WTC11 (cell line): ENCODE results near the gene JADE2. TPM values are rescaled to one million over a fixed set of nuclear protein-coding genes. Genes with fewer than 3 reads are reported as not detected.
A peak's percentile ranks its signal among the peaks of the same experiment; 100 is the strongest.

ENCODE experiments used
- ATAC-seq: fragments of 200-7000 bp; cut with Tn5 transposase; 2 replicates; pipeline ENCODE4 v1.10.0; 2021; ENCODE audit warnings: mild to moderate bottlenecking, moderate library complexity
- CTCF ChIA-PET: fragments of 300-600 bp; sonication (Branson Sonifier 250); formaldehyde crosslinking; loops from one replicate; lab custom pipeline; 2021; ENCODE audit warnings: antibody characterized with exemption; lab: Charles Lee
- POLR2A ChIA-PET: fragments of 350-600 bp; sonication (Branson Sonifier 250); formaldehyde crosslinking; loops from one replicate; lab custom pipeline; 2021; ENCODE audit warnings: antibody characterized with exemption; lab: Charles Lee
- DNase-seq: peaks from one replicate; pipeline ENCODE4 v3.0.0; 2021; ENCODE audit warnings: low spot score
- H3K27ac Mint-ChIP-seq: 2 replicates; pipeline ENCODE4 v1.8.0; 2021; ENCODE audit warnings: mixed read lengths
- H3K27me3 Mint-ChIP-seq: 2 replicates; pipeline ENCODE4 v1.8.0; 2021; ENCODE audit warnings: low read depth, mild to moderate bottlenecking, moderate library complexity, mixed read lengths
- H3K36me3 Mint-ChIP-seq: 2 replicates; pipeline ENCODE4 v1.8.0; 2021; ENCODE audit warnings: mixed read lengths
- H3K4me1 Mint-ChIP-seq: 2 replicates; pipeline ENCODE4 v1.8.0; 2022; ENCODE audit warnings: mixed read lengths
- H3K4me3 Mint-ChIP-seq: 2 replicates; pipeline ENCODE4 v1.8.0; 2021; ENCODE audit warnings: mild to moderate bottlenecking, moderate library complexity, mixed read lengths
- H3K9me3 Mint-ChIP-seq: 2 replicates; pipeline ENCODE4 v1.8.0; 2021; ENCODE audit warnings: mixed read lengths
- CBFB ChIP-seq: sonication (generic); formaldehyde crosslinking; IDR thresholded peaks from 2 replicates; pipeline ENCODE4 v1.8.1; 2022; ENCODE audit warnings: mild to moderate bottlenecking, low read depth, missing genetic modification reagents
- ELF4 ChIP-seq: sonication (generic); formaldehyde crosslinking; IDR thresholded peaks from 2 replicates; pipeline ENCODE4 v1.8.1; 2022; ENCODE audit warnings: low read depth, mild to moderate bottlenecking, moderate library complexity, missing genetic modification reagents
- FOXJ3 ChIP-seq: sonication (generic); formaldehyde crosslinking; IDR thresholded peaks from 2 replicates; pipeline ENCODE4 v1.9.0; 2021; ENCODE audit warnings: missing genetic modification reagents, mild to moderate bottlenecking, borderline replicate concordance
- FOXK1 ChIP-seq: sonication (generic); formaldehyde crosslinking; IDR thresholded peaks from 2 replicates; pipeline ENCODE4 v1.8.0; 2022; ENCODE audit warnings: mild to moderate bottlenecking, moderate library complexity, missing genetic modification reagents
- FOXP1 ChIP-seq: sonication (generic); formaldehyde crosslinking; IDR thresholded peaks from 2 replicates; pipeline ENCODE4 v1.8.0; 2022; ENCODE audit warnings: missing genetic modification reagents, mild to moderate bottlenecking, moderate library complexity, borderline replicate concordance
- JUN ChIP-seq: sonication (generic); formaldehyde crosslinking; IDR thresholded peaks from 2 replicates; pipeline ENCODE4 v1.8.0; 2023; ENCODE audit warnings: mild to moderate bottlenecking, missing genetic modification reagents
- NFATC4 ChIP-seq: fragments of 250-450 bp; sonication (Bioruptor Pico); IDR thresholded peaks from 2 replicates; pipeline ENCODE4 v1.9.0; 2021; ENCODE audit warnings: mild to moderate bottlenecking
- NFE2L1 ChIP-seq: sonication (generic); formaldehyde crosslinking; IDR thresholded peaks from 2 replicates; pipeline ENCODE4 v1.8.1; 2023; ENCODE audit warnings: missing genetic modification reagents
- PRRX2 ChIP-seq: fragments of 250-450 bp; sonication (Bioruptor Pico); IDR thresholded peaks from 2 replicates; pipeline ENCODE4 v1.8.0; 2021; ENCODE audit warnings: mild to moderate bottlenecking
- SOX15 ChIP-seq: fragments of 250-450 bp; sonication (Bioruptor Pico); IDR thresholded peaks from 2 replicates; pipeline ENCODE4 v1.9.0; 2021; ENCODE audit warnings: mild to moderate bottlenecking
- TCF7 ChIP-seq: sonication (generic); formaldehyde crosslinking; IDR thresholded peaks from 2 replicates; pipeline ENCODE4 v1.8.0; 2022; ENCODE audit warnings: mild to moderate bottlenecking, low read depth, missing genetic modification reagents, moderate library complexity
- ZNF138 ChIP-seq: sonication (generic); formaldehyde crosslinking; conservative IDR thresholded peaks from 2 replicates; pipeline ENCODE4 v1.8.1; 2022; ENCODE audit warnings: mild to moderate bottlenecking, moderate library complexity, missing genetic modification reagents
- ZNF416 ChIP-seq: fragments of 250-450 bp; sonication (Bioruptor Pico); IDR thresholded peaks from 2 replicates; pipeline ENCODE4 v1.9.0; 2021; ENCODE audit warnings: mild to moderate bottlenecking, inconsistent platforms
- ZNF671 ChIP-seq: fragments of 250-450 bp; sonication (Bioruptor Pico); IDR thresholded peaks from 2 replicates; pipeline ENCODE4 v1.8.0; 2021; ENCODE audit warnings: mild to moderate bottlenecking
- total RNA-seq: library from RNA; stranded (reverse); gene quantifications from 3 replicates; pipeline ENCODE4 v1.2.3, GENCODE V29; 2021
- TF ChIP-seq, protein P1 (sequence below): sonication (generic); formaldehyde crosslinking; IDR thresholded peaks from 2 replicates; pipeline ENCODE4 v1.8.0; 2022; ENCODE audit warnings: mild to moderate bottlenecking, missing genetic modification reagents
- TF ChIP-seq, protein P2 (sequence below): sonication (generic); formaldehyde crosslinking; IDR thresholded peaks from 2 replicates; pipeline ENCODE4 v1.8.1; 2023; ENCODE audit warnings: mild to moderate bottlenecking, missing genetic modification reagents
- TF ChIP-seq, protein P3 (sequence below): sonication (generic); formaldehyde crosslinking; IDR thresholded peaks from 2 replicates; pipeline ENCODE4 v1.8.1; 2022; ENCODE audit warnings: mild to moderate bottlenecking, moderate library complexity, missing genetic modification reagents
- TF ChIP-seq, protein P4 (sequence below): sonication (generic); formaldehyde crosslinking; IDR thresholded peaks from 2 replicates; pipeline ENCODE4 v1.8.1; 2022; ENCODE audit warnings: low read depth, mild to moderate bottlenecking, moderate library complexity, missing genetic modification reagents, borderline replicate concordance
- TF ChIP-seq, protein P5 (sequence below): sonication (generic); formaldehyde crosslinking; IDR thresholded peaks from 2 replicates; pipeline ENCODE4 v1.8.1; 2023; ENCODE audit warnings: mild to moderate bottlenecking, missing genetic modification reagents
- TF ChIP-seq, protein P6 (sequence below): fragments of 250-450 bp; sonication (Bioruptor Pico); conservative IDR thresholded peaks from 2 replicates; pipeline ENCODE4 v1.9.0; 2021; ENCODE audit warnings: mild to moderate bottlenecking
- TF ChIP-seq, protein P7 (sequence below): sonication (generic); formaldehyde crosslinking; IDR thresholded peaks from 2 replicates; pipeline ENCODE4 v1.8.1; 2022; ENCODE audit warnings: mild to moderate bottlenecking, missing genetic modification reagents, moderate library complexity, borderline replicate concordance
- TF ChIP-seq, protein P8 (sequence below): fragments of 250-450 bp; sonication (Bioruptor Pico); IDR thresholded peaks from 2 replicates; pipeline ENCODE4 v1.9.0; 2021; ENCODE audit warnings: moderate library complexity, mild to moderate bottlenecking, inconsistent platforms, borderline replicate concordance

The JADE2 gene
- total RNA-seq, 1 experiment from 2014 or later: 40.8 TPM

DNA sequence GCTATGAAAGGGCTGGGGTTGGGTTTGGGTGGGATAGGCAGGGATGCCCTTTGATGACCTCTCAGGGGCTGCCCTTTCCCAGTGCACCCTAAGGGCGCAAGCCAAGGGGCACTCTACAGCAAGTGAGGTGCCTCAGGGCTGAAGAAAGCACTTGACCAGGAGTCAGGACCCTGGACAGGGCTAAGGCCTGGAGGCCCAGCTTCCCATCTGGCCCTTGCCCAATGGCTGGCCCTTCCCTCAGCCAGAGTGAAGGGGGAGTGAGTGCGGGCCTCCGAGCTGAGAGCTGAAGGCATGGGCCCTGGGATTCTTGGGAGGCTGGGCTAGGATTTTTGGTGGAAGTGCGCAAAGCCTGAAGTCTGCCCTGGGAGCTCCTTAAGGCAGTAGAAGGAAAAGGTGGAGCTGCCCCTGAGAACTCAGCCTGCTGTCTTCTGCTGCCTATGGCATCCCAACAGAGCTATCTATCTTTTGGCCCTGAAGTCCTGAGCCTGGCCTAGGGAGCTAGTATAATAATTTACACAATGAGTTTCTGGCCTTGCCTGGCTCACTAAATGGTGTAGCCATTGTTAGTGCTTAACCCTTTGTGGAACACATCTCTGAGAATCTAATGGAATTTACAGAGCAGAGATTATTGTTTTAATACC lies 16.4 kb downstream of the JADE2 start (continued):
- 0 out of 2 replicates have a peak, but pooled peaks have one; percentile 63 for TF ChIP-seq FOXP1 (CRISPR knock-in tag)
- TF ChIP-seq FOXJ3: no peak
- TF ChIP-seq NFE2L1 (CRISPR knock-in tag): no peak
- TF ChIP-seq PRRX2 (CRISPR knock-in tag): no peak

DNA sequence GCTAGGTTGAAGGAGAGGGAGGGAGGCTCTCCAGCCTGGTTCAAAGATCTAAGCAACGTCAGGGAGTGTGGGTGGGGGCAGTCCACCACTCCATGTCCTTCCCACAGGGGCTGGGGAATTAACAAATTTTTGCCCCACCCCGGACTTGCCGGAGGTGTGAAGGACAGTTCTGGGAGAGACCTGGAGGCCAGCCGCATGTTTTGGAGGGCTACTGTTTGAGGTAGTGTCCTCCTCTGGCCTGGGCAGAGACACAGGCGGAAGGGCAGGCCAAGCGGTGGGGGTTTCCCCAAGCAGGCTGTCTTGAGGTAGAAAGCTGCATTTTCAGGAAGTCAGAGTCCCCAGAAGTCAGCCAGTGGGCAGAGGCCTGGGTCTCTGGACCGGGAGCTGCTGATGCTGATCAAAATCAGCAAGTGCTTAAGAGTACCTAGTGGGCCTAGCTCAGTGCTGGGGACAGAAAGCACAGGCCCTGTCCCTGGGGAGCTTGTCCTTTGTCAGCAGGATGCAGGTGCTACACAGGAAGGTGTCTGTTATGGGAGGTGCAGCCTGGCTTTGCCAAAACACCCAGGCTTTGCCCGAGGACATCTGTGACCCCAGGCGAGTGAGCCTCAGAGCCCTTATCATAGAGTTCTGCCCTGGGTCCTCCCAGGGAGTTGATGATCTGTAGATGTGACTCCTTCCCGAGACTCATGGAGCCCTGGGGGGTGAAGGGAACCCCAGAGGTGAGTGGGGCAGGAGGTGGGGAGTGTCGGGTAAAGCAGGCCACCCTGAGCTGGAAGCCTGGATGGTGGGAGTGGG lies 18.5 kb downstream of the JADE2 start:
- H3K4me3 Mint-ChIP-seq: no peak overlapping the region
- TF ChIP-seq ELF4 (CRISPR knock-in tag): no peak
- TF ChIP-seq SOX15 (CRISPR knock-in tag): no peak
- TF ChIP-seq CBFB: no peak
- TF ChIP-seq, protein P1, sequence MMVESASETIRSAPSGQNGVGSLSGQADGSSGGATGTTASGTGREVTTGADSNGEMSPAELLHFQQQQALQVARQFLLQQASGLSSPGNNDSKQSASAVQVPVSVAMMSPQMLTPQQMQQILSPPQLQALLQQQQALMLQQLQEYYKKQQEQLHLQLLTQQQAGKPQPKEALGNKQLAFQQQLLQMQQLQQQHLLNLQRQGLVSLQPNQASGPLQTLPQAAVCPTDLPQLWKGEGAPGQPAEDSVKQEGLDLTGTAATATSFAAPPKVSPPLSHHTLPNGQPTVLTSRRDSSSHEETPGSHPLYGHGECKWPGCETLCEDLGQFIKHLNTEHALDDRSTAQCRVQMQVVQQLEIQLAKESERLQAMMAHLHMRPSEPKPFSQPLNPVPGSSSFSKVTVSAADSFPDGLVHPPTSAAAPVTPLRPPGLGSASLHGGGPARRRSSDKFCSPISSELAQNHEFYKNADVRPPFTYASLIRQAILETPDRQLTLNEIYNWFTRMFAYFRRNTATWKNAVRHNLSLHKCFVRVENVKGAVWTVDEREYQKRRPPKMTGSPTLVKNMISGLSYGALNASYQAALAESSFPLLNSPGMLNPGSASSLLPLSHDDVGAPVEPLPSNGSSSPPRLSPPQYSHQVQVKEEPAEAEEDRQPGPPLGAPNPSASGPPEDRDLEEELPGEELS (CRISPR knock-in tag): no peak
- TF ChIP-seq, protein P2, sequence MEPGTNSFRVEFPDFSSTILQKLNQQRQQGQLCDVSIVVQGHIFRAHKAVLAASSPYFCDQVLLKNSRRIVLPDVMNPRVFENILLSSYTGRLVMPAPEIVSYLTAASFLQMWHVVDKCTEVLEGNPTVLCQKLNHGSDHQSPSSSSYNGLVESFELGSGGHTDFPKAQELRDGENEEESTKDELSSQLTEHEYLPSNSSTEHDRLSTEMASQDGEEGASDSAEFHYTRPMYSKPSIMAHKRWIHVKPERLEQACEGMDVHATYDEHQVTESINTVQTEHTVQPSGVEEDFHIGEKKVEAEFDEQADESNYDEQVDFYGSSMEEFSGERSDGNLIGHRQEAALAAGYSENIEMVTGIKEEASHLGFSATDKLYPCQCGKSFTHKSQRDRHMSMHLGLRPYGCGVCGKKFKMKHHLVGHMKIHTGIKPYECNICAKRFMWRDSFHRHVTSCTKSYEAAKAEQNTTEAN (CRISPR knock-in tag): no peak
- no peak for TF ChIP-seq JUN (CRISPR knock-in tag)
- TF ChIP-seq TCF7 (CRISPR knock-in tag): no peak
- no peak for TF ChIP-seq ZNF416
- TF ChIP-seq ZNF671 (CRISPR knock-in tag): no peak
- TF ChIP-seq NFATC4 (CRISPR knock-in tag): no peak
- TF ChIP-seq, protein P3, sequence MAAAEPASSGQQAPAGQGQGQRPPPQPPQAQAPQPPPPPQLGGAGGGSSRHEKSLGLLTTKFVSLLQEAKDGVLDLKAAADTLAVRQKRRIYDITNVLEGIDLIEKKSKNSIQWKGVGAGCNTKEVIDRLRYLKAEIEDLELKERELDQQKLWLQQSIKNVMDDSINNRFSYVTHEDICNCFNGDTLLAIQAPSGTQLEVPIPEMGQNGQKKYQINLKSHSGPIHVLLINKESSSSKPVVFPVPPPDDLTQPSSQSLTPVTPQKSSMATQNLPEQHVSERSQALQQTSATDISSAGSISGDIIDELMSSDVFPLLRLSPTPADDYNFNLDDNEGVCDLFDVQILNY (CRISPR knock-in tag): no peak
- no peak for TF ChIP-seq FOXK1 (CRISPR knock-in tag)
- TF ChIP-seq ZNF138 (CRISPR knock-in tag): no peak
- TF ChIP-seq, protein P4, sequence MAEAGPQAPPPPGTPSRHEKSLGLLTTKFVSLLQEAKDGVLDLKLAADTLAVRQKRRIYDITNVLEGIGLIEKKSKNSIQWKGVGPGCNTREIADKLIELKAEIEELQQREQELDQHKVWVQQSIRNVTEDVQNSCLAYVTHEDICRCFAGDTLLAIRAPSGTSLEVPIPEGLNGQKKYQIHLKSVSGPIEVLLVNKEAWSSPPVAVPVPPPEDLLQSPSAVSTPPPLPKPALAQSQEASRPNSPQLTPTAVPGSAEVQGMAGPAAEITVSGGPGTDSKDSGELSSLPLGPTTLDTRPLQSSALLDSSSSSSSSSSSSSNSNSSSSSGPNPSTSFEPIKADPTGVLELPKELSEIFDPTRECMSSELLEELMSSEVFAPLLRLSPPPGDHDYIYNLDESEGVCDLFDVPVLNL: no peak
- TF ChIP-seq, protein P5, sequence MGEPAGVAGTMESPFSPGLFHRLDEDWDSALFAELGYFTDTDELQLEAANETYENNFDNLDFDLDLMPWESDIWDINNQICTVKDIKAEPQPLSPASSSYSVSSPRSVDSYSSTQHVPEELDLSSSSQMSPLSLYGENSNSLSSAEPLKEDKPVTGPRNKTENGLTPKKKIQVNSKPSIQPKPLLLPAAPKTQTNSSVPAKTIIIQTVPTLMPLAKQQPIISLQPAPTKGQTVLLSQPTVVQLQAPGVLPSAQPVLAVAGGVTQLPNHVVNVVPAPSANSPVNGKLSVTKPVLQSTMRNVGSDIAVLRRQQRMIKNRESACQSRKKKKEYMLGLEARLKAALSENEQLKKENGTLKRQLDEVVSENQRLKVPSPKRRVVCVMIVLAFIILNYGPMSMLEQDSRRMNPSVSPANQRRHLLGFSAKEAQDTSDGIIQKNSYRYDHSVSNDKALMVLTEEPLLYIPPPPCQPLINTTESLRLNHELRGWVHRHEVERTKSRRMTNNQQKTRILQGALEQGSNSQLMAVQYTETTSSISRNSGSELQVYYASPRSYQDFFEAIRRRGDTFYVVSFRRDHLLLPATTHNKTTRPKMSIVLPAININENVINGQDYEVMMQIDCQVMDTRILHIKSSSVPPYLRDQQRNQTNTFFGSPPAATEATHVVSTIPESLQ: no peak
- TF ChIP-seq, protein P6, sequence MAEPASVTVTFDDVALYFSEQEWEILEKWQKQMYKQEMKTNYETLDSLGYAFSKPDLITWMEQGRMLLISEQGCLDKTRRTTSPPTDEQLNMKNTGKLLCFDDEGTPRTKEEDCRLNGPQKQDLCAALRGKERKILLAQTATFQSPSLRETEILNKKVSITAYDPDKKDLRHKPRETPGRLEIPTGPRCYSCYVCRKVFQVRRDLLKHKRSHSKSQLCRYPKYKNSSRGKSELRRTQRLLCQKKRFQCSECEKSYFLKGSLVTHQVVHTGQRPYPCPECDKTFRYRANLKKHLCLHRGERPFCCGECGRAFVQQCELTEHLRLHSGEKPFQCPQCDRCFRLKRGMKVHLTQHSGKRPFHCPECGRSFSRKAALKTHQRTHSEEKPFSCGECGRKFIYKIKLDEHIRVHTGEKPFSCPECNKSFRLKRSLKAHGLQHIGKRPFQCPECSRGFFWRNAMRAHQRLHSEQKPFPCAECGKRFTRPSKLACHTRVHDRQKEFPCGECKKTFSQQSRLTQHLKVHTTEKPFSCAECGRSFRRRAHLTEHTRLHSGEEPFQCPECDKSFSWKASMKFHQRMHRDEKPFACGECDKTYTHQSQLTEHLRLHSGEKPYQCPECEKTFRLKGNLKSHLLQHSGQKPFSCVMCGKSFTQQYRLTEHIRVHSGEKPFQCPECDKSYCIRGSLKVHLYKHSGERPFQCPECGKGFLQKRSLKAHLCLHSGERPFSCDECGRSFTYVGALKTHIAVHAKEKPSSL (CRISPR knock-in tag): no peak
- TF ChIP-seq, protein P7, sequence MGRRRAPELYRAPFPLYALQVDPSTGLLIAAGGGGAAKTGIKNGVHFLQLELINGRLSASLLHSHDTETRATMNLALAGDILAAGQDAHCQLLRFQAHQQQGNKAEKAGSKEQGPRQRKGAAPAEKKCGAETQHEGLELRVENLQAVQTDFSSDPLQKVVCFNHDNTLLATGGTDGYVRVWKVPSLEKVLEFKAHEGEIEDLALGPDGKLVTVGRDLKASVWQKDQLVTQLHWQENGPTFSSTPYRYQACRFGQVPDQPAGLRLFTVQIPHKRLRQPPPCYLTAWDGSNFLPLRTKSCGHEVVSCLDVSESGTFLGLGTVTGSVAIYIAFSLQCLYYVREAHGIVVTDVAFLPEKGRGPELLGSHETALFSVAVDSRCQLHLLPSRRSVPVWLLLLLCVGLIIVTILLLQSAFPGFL (CRISPR knock-in tag): no peak
- TF ChIP-seq, protein P8, sequence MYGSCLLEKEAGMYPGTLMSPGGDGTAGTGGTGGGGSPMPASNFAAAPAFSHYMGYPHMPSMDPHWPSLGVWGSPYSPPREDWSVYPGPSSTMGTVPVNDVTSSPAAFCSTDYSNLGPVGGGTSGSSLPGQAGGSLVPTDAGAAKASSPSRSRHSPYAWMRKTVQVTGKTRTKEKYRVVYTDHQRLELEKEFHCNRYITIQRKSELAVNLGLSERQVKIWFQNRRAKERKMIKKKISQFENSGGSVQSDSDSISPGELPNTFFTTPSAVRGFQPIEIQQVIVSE (CRISPR knock-in tag): no peak
- TF ChIP-seq, all 79 proteins: peak for 0
- ATAC-seq (no peak), DNase-seq (no peak)
- H3K27me3 Mint-ChIP-seq: no peaks in the 10 kb centered on the region
- peaks cover 34% of the 10 kb centered on the region for H3K4me1 Mint-ChIP-seq
- peaks cover 40% of the 10 kb centered on the region for H3K36me3 Mint-ChIP-seq
- peak overlapping the region; percentile 63; the same call in 1 of the 2 replicates for H3K27ac Mint-ChIP-seq
- no peaks in the 10 kb centered on the region for H3K9me3 Mint-ChIP-seq
- CTCF ChIA-PET: interaction anchor here (1.6 kb wide), 1 partner anchor 16 kb away, joined by 6 read pairs; no protein-coding TSS in a partner anchor
- POLR2A ChIA-PET: interaction anchor here (1.0 kb wide), 1 partner anchor 116 kb away, joined by 3 read pairs; no protein-coding TSS in a partner anchor
